H1 (cell line): ENCODE data around the gene CROCC2. TPM values are rescaled to one million over a fixed set of nuclear protein-coding genes. Genes with fewer than 3 reads are reported as not detected.

Experiments
- CTCF ChIA-PET: fragments of 300-600 bp; sonication (Branson Sonifier 250); formaldehyde crosslinking; loops from one replicate; lab custom pipeline; 2021; ENCODE audit not compliant: partially characterized antibody; lab: Charles Lee
- POLR2A ChIA-PET: fragments of 300-600 bp; sonication (Branson Sonifier 250); formaldehyde crosslinking; loops from one replicate; lab custom pipeline; 2021; ENCODE audit warnings: inconsistent platforms; ENCODE audit not compliant: partially characterized antibody; lab: Charles Lee
- DNase-seq, 2 experiments: peaks; one replicate each; pipeline versions ENCODE4 v3.0.0 to v3.0.0-alpha.2; 2010 to 2022; ENCODE audit warnings: low spot score in 2 of 2, low read depth in 1 of 2, mixed read lengths in 1 of 2
- FAIRE-seq: peaks from 2 replicates; lab custom pipeline; 2011; peaks lifted over from hg19 to GRCh38; lab: Jason Lieb, UNC
- H2AFZ ChIP-seq: 2 replicates; pipeline ENCODE4 v1.8.1; 2012; ENCODE audit warnings: low read length, inconsistent platforms
- H2AK5ac ChIP-seq: 2 replicates; pipeline ENCODE4 v1.6.1; 2013; ENCODE audit warnings: low read depth, low read length
- H2BK120ac ChIP-seq: replicated peaks from 2 replicates; pipeline ENCODE3; 2013; ENCODE audit warnings: low read depth, low read length, inconsistent platforms
- H2BK12ac ChIP-seq: 2 replicates; pipeline ENCODE4 v1.6.1; 2013; ENCODE audit warnings: low read depth, low read length
- H2BK15ac ChIP-seq: 2 replicates; pipeline ENCODE4 v1.6.1; 2013; ENCODE audit warnings: low read length
- H2BK20ac ChIP-seq: 2 replicates; pipeline ENCODE4 v1.6.1; 2013; ENCODE audit warnings: low read length
- H2BK5ac ChIP-seq: 2 replicates; pipeline ENCODE4 v1.6.1; 2013; ENCODE audit warnings: low read depth, low read length
- H3K14ac ChIP-seq: 2 replicates; pipeline ENCODE4 v1.6.1; 2013; ENCODE audit warnings: inconsistent platforms; ENCODE audit not compliant: insufficient read length
- H3K18ac ChIP-seq: 2 replicates; pipeline ENCODE4 v1.6.1; 2013; ENCODE audit warnings: low read length; ENCODE audit errors: extremely low read depth
- H3K23ac ChIP-seq: 2 replicates; pipeline ENCODE4 v1.6.1; 2013; ENCODE audit warnings: inconsistent platforms; ENCODE audit not compliant: insufficient read length
- H3K23me2 ChIP-seq: 2 replicates; pipeline ENCODE4 v1.6.1; 2013; ENCODE audit warnings: low read depth, low read length
- H3K27ac ChIP-seq: 2 replicates; pipeline ENCODE4 v1.6.1; 2011; ENCODE audit warnings: low read depth, low read length, inconsistent platforms
- H3K27me3 ChIP-seq, 4 experiments: replicated peaks in 1 of 4; 1 replicate in 1 of 4; 2 replicates in 3 of 4; pipeline versions ENCODE4 v1.6.1 to v1.8.1; 2011 to 2013; ENCODE audit warnings: low read length in 3 of 4, mild to moderate bottlenecking in 3 of 4, inconsistent platforms in 2 of 4, mixed read lengths in 2 of 4, moderate library complexity in 1 of 4; ENCODE audit not compliant: control insufficient read depth in 3 of 4, insufficient read depth in 3 of 4; ENCODE audit errors: extremely low read depth in 1 of 4
- H3K36me3 ChIP-seq, 4 experiments: 2 replicates each; pipeline versions ENCODE4 v1.6.1 to v1.8.1; 2011 to 2013; ENCODE audit warnings: mild to moderate bottlenecking in 4 of 4, low read length in 3 of 4, moderate library complexity in 2 of 4, control low read depth in 1 of 4, inconsistent platforms in 1 of 4; ENCODE audit not compliant: insufficient read depth in 4 of 4, control insufficient read depth in 2 of 4
- H3K4ac ChIP-seq: replicated peaks from 2 replicates; pipeline ENCODE3; 2013; ENCODE audit warnings: low read length, low read depth, mixed read lengths, inconsistent platforms; ENCODE audit not compliant: insufficient read length
- H3K4me1 ChIP-seq, 4 experiments: replicated peaks in 1 of 4; 1 replicate in 1 of 4; 2 replicates in 3 of 4; pipeline versions ENCODE4 v1.6.1 to v1.8.1; 2011 to 2013; ENCODE audit warnings: low read length in 3 of 4, inconsistent platforms in 2 of 4, mixed read lengths in 1 of 4; ENCODE audit not compliant: insufficient read depth in 4 of 4, control insufficient read depth in 3 of 4
- H3K4me2 ChIP-seq, 2 experiments: 2 replicates each; pipeline versions ENCODE4 v1.6.1 to v1.8.1; 2011 to 2013; ENCODE audit warnings: low read depth in 2 of 2, low read length in 2 of 2, control low read depth in 1 of 2, inconsistent platforms in 1 of 2, mild to moderate bottlenecking in 1 of 2; ENCODE audit not compliant: insufficient read depth in 1 of 2
- H3K4me3 ChIP-seq, 4 experiments: fragments of 200-600, 300-600 bp in 1 of 4; sonication (generic), shearing (Covaris generic), sonication (Bioruptor Twin) in 1 of 4; 2 replicates each; pipeline versions ENCODE4 v1.5.1 to v1.8.1; 2011 to 2016; ENCODE audit warnings: low read length in 4 of 4, low read depth in 3 of 4, control low read depth in 2 of 4, inconsistent platforms in 2 of 4, mild to moderate bottlenecking in 2 of 4, mixed read lengths in 1 of 4, moderate library complexity in 1 of 4; ENCODE audit not compliant: insufficient read depth in 2 of 4; ENCODE audit errors: extremely low read depth in 1 of 4
- H3K56ac ChIP-seq: replicated peaks from 2 replicates; pipeline ENCODE3; 2013; ENCODE audit warnings: low read depth, mild to moderate bottlenecking, mixed read lengths, low read length, inconsistent platforms; ENCODE audit not compliant: insufficient read length
- H3K79me1 ChIP-seq: 2 replicates; pipeline ENCODE4 v1.6.1; 2013; ENCODE audit warnings: low read depth, low read length, control low read depth
- H3K79me2 ChIP-seq, 2 experiments: 2 replicates each; pipeline versions ENCODE4 v1.6.1 to v1.8.1; 2012 to 2013; ENCODE audit warnings: low read length in 2 of 2, mild to moderate bottlenecking in 2 of 2, inconsistent platforms in 1 of 2; ENCODE audit not compliant: insufficient read depth in 2 of 2, control insufficient read depth in 1 of 2
- H3K9ac ChIP-seq, 4 experiments: replicated peaks in 1 of 4; 1 replicate in 1 of 4; 2 replicates in 3 of 4; pipeline versions ENCODE4 v1.6.1 to v1.8.1; 2011 to 2013; ENCODE audit warnings: low read depth in 3 of 4, low read length in 3 of 4, control low read depth in 2 of 4, mild to moderate bottlenecking in 2 of 4, moderate library complexity in 2 of 4, inconsistent platforms in 1 of 4; ENCODE audit errors: extremely low read depth in 1 of 4
- H3K9me3 ChIP-seq, 2 experiments: 2 replicates each; pipeline versions ENCODE4 v1.6.1 to v1.8.1; 2012 to 2013; ENCODE audit warnings: mild to moderate bottlenecking in 2 of 2, moderate library complexity in 2 of 2, control low read depth in 1 of 2, inconsistent platforms in 1 of 2, low read depth in 1 of 2, low read length in 1 of 2, mixed read lengths in 1 of 2; ENCODE audit not compliant: insufficient read depth in 2 of 2
- H4K20me1 ChIP-seq, 2 experiments: replicated peaks in 1 of 2; 2 replicates each; pipeline versions ENCODE3 to v1.8.1; 2011 to 2013; ENCODE audit warnings: inconsistent platforms in 2 of 2, low read length in 2 of 2, mild to moderate bottlenecking in 1 of 2; ENCODE audit not compliant: insufficient read depth in 2 of 2, control insufficient read depth in 1 of 2
- H4K5ac ChIP-seq: 2 replicates; pipeline ENCODE4 v1.6.1; 2013; ENCODE audit warnings: low read length, low read depth, mixed read lengths, inconsistent platforms; ENCODE audit not compliant: insufficient read length
- H4K8ac ChIP-seq: 2 replicates; pipeline ENCODE4 v1.8.0; 2013; ENCODE audit warnings: mild to moderate bottlenecking, moderate library complexity, low read length, inconsistent platforms; ENCODE audit not compliant: insufficient read depth; ENCODE audit errors: extremely low read depth
- H4K91ac ChIP-seq: replicated peaks from 2 replicates; pipeline ENCODE3; 2013; ENCODE audit warnings: low read length, mixed read lengths, inconsistent platforms; ENCODE audit not compliant: insufficient read length
- MAX ChIP-seq: IDR thresholded peaks from 2 replicates; pipeline ENCODE4 v1.6.1; 2012; ENCODE audit warnings: inconsistent platforms
- POLR2AphosphoS5 ChIP-seq: IDR thresholded peaks from 2 replicates; pipeline ENCODE4 v1.6.1; 2011; ENCODE audit warnings: low read depth, low read length
- WGBS, 2 experiments: shearing (Covaris generic) in 1 of 2; methylation state at CpG; one replicate each; pipeline versions ENCODE4 v1.1.6 to v1.1.7; 2013 to 2015; ENCODE audit warnings: low lambda C conversion rate in 2 of 2, mixed read lengths in 2 of 2, inconsistent platforms in 1 of 2, low coverage in 1 of 2, missing lambda C conversion rate in 1 of 2; ENCODE audit not compliant: insufficient replicate concordance in 2 of 2, insufficient coverage in 1 of 2, insufficient read length in 1 of 2; ENCODE audit errors: extremely low coverage in 1 of 2, missing lambda C conversion rate in 1 of 2; 5-methylcytosine and 5-hydroxymethylcytosine counted together
- polyA plus RNA-seq, 7 experiments: library from polyadenylated mRNA; depleted of rRNA in 3 of 7; stranded (reverse) in 5 of 7; unstranded in 2 of 7; fragments of >200 nt in 5 of 7; fragments of 200-250 nt in 2 of 7; gene quantifications; 1 replicate in 5 of 7; 2 replicates in 1 of 7; 4 replicates in 1 of 7; pipeline versions ENCODE4 v1.2.1 to v1.2.3, GENCODE V29; 2011 to 2013; ENCODE audit warnings: missing spikeins in 2 of 7, mixed read lengths in 2 of 7
- total RNA-seq: library from RNA; stranded (reverse); fragmentation: NEBNext Ultra II Directional; extraction: Animal tissue kit (Norgen Biotek cat#: 25700); gene quantifications from 2 replicates; pipeline ENCODE4 v1.2.1, GENCODE V29; 2021

CROCC2 gene
- total and polyA plus RNA-seq, 2 of the 8 experiments (the other 6 are each of a cell fraction or from before 2014, with no cell fraction given): not detected

DNA sequence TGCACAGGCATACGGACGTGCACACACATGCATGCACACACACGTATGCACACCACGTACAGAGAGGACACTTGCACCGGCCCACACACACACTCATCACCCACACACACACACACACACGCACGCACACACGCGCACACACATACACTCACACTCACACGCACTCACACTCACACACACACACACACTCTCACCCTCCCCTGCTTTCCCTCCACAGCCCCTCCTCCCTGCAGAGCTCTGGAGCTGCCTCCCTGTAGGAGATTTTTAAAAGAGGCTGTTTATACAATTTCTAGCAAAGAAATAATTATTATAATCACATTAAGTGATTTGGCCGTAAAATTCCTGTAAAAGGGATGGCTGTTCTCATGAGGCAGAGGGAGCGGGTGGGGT, 55.8 kb downstream of the CROCC2 start:
- H3K23me2 ChIP-seq: peaks cover 8% of the 10 kb centered on the region; the same call in 1 of the 2 replicates
- H4K5ac ChIP-seq: no peak overlapping the region
- no peaks in the 10 kb centered on the region for H3K36me3 ChIP-seq
- H4K8ac ChIP-seq: no peak overlapping the region
- DNase-seq: peak in 1 of 2 experiments; percentile 22
- H2BK12ac ChIP-seq: 0 out of 2 replicates have a peak overlapping the region, but pooled peaks have one; percentile 40
- no peaks in the 10 kb centered on the region for H3K9me3 ChIP-seq
- no peak overlapping the region for H3K27ac ChIP-seq
- no peak overlapping the region; a peak in 1 of 4 replicates for H3K4me2 ChIP-seq
- CTCF ChIA-PET: interaction anchor here (0.5 kb wide), 1 partner anchor 1381 kb away, joined by 3 read pairs; no protein-coding TSS in a partner anchor
- no peak for TF ChIP-seq POLR2AphosphoS5
- TF ChIP-seq MAX: no peak
- H3K14ac ChIP-seq: no peak overlapping the region
- no peak overlapping the region for H2BK120ac ChIP-seq
- H3K23ac ChIP-seq: no peak overlapping the region
- no peak overlapping the region for H3K56ac ChIP-seq
- no peaks in the 10 kb centered on the region for H3K27me3 ChIP-seq
- no peak overlapping the region for H2BK20ac ChIP-seq
- no peak overlapping the region; the same call in 1 of the 2 replicates for H3K18ac ChIP-seq
- H3K9ac ChIP-seq: no peak overlapping the region
- H3K4ac ChIP-seq: no peak overlapping the region
- H2AK5ac ChIP-seq: peak overlapping the region; percentile 99; the same call in 1 of the 2 replicates
- no peak overlapping the region for H4K91ac ChIP-seq
- H3K4me1 ChIP-seq: peaks cover 0 to 15% (median 6%) of the 10 kb centered on the region in 4 experiments; a peak in 5 of 7 replicates
- H2BK5ac ChIP-seq: no peak overlapping the region; the same call in 1 of the 2 replicates
- H4K20me1 ChIP-seq: peaks cover 0 to 9% of the 10 kb centered on the region in 2 experiments
- POLR2A ChIA-PET: interaction anchor here (0.7 to 0.9 kb wide), 2 partner anchors 8 to 41 kb away, joined by 4 read pairs; no protein-coding TSS in a partner anchor
- 89% methylated on average over 8 of the region's 12 CpGs; no CpG with 5 or more reads in 1 of the 2 experiments for WGBS, 2 experiments
- H3K79me1 ChIP-seq: no peaks in the 10 kb centered on the region
- no peak overlapping the region for H3K4me3 ChIP-seq
- no peaks in the 10 kb centered on the region for H3K79me2 ChIP-seq
- H2AFZ ChIP-seq: no peak overlapping the region
- H2BK15ac ChIP-seq: 0 out of 2 replicates have a peak overlapping the region, but pooled peaks have one; percentile 74
- FAIRE-seq: no peak
